KG1 (cell line): Measurements from ENCODE around the gene DPP6.

ENCODE experiments used
- DNase-seq: peaks from one replicate; lab custom pipeline; 2025; lab: John Stamatoyannopoulos, UW

Gene DPP6

DNA sequence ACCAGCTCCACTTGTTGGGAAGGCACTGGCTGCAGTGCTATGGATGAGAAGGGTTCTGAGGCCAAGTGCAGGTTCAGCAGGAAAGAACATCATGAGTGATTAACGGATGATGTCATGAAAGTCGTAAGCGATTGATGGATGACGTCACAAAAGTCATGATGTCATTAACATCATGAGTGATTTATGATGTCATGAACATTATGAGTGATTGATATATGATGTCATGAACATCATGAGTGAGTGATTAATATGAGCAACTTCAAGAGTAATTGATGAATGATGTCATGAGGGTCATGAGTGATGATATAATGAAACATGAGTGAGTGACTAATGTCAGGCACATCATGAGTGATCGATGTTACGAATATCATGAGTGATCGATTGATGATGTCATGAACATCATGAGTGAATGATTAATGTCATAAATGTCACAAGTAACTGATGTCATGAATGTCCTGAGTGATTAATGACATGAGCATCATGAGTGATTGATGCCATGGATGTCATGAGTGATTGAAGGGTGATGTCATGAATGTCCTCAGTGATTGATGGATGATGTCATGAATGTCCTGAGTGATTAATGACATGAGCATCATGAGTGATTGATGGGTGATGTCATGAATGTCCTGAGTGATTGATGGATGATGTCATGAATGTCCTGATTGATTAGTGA lies 765.2 kb downstream of the DPP6 start:
- no peak for DNase-seq

- DNase-seq = no peak
Measured at GRCh38 chr7:154827007-154827406, 774.8 kb downstream of the DPP6 start.

- no peak for DNase-seq
Measured at GRCh38 chr7:154832557-154833138, 780.5 kb downstream of the DPP6 start.

GRCh38 chr7:154836021-154836448 lies 783.8 kb downstream of the DPP6 start:
- no peak for DNase-seq

DNA sequence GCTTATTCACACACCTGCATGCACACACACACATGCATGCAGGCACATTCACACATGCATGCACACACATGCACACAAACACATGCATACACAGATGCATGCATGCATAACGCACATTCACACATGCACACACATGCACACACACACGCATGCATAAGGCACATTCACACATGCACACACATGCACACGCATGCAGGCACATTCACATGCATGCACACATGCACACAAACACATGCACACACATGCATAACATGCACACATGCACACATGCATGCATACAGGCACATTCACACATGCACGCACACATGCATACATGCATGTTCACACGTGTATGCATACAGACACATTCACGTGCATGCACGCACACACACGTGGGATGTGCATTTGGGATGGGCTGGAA lies 784.9 kb downstream of the DPP6 start:
- DNase-seq = no peak

GRCh38 chr7:154837622-154838021 lies 785.4 kb downstream of the DPP6 start:
- DNase-seq = no peak

GRCh38 chr7:154840086-154840485 lies 787.9 kb downstream of the DPP6 start:
- DNase-seq = no peak

- DNase-seq = no peak
Measured at GRCh38 chr7:154841731-154842331, 789.6 kb downstream of the DPP6 start.

GRCh38 chr7:154842591-154842990 lies 790.4 kb downstream of the DPP6 start:
- no peak for DNase-seq

DNA sequence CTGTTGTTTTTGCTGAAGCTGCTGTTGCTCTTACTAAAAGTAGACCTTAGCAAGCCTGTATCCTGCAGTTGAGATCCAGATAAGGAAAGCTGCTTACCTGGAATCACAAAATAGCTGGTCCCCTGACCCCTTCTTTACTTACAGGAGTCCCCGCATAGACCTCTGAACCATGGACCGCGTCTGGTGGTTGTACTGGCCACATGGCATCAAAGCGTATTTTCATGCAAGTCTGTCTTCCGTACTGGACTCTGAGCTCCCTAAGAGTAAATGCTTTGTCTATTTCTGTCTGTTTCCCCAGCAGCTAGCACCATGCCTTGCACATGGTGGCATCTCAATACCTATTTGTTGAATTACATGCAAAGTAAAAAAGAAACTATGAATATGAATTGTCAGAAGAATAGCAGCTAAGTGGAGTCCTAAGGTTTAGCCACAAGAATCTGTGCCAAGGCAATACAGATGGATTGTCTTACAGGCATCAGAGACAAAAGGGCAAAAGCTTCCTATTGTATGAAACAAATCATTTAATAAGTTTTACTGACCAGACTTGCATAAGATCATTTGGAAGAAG lies 791.6 kb downstream of the DPP6 start:
- DNase-seq = no peak

DNA sequence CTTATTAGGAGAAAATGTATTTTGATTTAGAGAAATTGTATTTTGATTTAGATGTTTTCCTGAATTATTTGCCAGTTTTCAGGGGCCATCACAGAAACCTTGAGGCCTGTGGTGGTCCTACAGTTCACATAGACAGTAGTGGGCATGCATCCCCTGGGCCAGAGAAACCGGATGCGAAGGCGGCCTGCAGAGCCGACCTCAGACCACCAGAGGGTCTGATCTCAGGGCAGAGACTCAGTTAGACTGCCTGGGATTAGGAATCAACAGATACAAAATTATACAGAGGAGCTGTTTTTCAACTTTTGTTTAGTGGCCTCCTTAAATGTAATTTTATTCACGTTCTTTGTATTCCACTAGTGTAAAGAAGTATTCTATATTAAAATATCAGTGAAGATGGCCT lies 792.3 kb downstream of the DPP6 start:
- DNase-seq = no peak

DNA sequence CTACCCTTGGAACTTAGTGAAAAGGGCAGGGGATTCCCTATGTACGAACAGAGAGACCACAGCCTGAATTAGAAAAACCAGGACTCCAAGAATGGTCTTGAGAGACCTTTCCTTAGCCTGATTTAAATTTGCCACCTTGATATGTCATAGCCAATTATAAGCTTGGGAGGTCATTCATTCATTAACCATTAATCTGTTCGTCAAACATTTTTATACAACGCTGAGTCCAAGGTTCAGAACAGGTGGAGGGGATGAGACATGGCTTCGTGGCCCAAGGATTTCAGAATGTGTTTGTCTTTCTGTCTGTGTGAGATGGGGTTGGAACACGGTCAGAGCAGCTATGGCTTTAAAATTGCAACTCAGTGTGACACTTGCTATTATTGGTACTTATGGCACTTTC lies 792.8 kb downstream of the DPP6 start:
- no peak for DNase-seq

DNA sequence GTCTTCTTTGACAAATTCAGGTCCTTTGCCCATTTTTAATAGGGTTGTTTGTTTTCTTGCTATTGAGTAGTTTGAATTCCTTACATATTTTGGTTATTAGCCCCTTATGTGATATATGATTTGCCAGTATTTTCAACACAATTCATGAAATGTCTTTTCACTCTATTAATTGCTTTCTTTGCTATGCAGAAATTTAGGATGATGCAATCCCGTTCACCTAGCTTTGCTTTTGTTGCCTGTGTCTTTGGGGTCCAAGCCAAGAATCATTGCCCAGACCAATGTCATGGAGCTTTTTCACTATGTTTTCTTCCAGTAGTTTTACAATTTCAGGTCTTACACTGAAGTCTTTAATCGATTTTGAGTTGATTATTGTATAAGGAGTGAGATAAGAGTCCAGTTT lies 796.3 kb downstream of the DPP6 start:
- DNase-seq = no peak

DNA sequence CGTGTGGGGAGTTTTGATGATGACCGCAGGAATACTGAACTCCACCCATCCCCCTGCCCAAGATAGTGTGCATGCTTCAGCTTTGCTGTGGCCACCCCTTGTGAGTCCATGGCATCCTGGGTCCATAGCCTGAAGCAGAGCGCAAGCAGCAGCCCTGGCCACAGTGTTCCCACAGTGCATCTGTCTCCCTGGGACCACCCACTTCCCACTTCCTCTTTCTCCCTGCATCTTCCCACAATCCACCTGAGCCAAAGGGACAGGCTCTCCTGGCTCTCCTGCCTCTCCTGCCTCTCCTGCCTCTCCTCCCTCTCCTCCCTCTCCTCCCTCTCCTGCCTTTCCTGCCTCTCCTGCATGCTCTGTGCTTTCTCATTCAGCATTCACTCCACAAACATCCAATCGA lies 800.0 kb downstream of the DPP6 start:
- DNase-seq = no peak

GRCh38 chr7:154853063-154853726 lies 801.0 kb downstream of the DPP6 start:
- no peak for DNase-seq

GRCh38 chr7:154853727-154854095 lies 801.5 kb downstream of the DPP6 start:
- no peak for DNase-seq

- DNase-seq = no peak
Measured at GRCh38 chr7:154854836-154855235, 802.6 kb downstream of the DPP6 start.

DNA sequence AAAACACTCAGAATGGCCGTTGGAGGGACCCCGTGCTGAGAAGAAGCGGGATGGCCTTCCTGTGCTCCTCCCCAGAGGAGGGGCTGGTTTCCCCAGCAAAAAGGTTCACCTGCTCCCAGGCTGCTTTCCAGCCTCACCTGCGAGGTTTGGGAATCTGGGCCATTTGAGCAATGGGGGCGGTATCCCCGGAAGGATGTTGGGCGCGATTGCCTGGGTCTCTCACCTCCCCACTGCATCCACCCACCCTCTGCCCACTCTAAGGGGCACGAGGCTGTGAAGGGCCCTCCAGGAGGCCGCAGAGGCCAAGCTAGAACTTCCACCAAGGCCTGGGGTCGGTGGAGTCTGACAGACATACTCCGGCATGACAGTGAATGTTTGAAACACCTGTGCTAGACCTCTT lies 803.2 kb downstream of the DPP6 start:
- no peak for DNase-seq

DNA sequence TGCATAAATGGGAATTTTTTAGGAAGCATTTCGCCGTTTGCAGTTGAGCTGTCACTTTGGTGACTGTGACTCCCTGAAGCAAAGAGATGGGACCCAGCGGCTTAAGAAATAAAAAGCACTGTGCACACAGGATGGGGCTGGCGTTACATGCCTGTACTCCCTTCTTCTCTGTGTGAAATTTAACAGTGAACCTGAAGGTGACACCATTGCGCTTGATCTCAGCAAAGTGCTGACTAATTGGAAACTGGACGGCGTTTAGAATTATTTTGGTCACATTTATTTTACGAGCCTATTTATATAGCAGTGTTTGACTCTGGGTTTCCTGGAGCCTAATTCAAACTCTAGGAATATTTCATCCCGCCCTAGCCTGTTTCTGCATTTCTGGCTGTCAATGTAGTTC lies 804.5 kb downstream of the DPP6 start:
- no peak for DNase-seq

DNA sequence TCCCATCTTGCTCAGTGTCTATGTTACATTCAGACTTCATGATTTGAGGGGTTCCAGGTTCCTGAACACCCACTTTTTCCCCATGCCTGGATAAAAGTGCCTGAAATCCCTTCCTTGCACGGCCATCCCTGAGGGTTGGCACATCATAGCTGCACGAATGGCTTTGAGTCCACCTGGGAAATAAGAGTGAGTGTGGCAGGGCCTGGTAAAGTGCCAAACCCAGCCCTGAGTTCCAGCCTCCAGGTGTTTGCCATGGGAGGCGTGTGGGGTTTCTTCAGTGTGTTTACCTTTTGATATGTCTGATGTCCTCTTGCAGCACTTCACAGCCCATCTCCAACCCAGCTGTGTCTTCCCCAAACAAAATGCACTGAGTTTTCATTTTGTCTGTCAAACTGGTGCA lies 805.0 kb downstream of the DPP6 start:
- no peak for DNase-seq

DNA sequence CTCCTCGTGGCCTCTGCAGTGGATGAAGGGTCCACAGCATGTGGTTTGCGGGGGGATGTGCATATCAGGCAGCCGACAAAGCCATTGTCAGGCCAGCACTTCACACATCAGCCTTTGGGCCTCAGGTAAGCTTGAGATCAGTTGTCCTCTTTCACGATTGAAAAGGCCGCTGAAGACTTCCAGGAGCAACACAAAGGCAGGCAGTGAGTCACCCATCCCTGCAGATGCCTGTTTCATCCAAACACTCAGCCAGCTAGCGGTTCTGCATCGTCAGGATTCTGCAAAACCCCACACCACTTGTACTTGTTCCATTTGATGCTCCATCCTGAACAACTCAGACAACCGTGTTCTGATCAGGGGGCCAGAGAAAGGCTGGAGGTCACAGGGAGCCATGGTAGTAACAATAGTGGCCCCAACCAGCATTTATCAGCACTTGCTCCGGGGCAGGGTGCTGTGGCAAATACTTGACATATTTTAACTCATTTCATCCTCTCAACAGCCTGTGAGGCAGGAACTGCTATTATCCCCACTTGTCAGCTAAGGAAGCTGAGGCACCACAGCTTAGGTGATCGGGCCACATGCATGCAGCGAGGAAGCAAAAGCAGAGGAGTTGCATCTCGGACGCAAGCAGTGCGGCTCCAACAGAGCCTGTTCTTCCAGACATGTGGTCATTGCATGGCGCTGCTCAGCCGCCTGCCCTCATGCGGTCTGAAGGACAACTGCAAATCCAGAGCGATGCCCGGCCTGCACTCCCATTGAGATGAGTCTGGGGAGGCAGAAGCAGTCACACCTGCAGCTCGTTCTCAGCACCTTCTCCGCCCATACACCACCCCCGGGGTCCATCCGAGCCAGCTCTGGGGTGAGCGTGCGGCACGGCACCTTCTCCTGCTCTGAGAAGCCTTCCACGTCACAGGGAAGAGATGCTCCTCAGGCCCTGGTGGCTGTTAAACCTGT lies 805.8 kb downstream of the DPP6 start:
- DNase-seq = no peak
